HG03280 (cell line): ENCODE results near the gene CNGB1.
"Not testable (repeated sequence)": the region's sequence is repeated elsewhere in the genome, so short reads cannot be mapped to it uniquely, and the experiment has no call there.

Experiments
- ATAC-seq: cut with Tn5 transposase; IDR thresholded peaks from one replicate; pipeline ENCODE4 v1.9.1; 2021; ENCODE audit warnings: mild to moderate bottlenecking, moderate library complexity; ENCODE audit not compliant: unreplicated experiment

Gene CNGB1

GRCh38 chr16:57956270-57956808 lies 14.6 kb downstream of the CNGB1 start:
- ATAC-seq = no peak

DNA sequence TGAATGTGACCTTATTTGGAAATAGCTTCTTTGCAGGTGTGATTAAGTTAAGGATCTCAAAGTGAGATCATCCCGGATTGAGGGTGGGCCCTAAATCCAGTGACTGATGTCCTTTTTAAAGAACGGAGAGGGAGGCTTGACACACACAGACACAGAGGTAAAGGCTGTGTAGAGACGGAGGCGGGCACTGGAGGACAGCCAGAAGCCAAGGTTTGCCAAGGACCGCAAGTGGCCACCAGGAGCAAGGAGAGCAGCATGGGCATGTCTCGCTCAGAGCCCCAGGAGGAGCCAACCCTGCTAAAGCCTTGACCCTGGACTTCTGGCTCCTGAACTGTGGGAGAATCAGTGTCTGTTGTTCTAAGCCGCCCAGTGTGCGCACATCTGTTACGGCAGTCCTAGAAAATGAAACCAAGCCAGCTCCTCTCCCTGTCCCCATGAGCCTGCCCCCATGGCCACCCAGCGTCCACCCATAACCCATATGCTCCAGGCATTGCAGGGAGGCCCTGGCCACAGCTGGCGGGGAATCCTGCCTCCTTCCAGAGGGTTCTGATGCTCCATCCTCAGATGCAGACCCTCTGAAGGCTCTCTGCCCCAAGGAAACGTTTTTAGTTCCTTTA lies 15.2 kb downstream of the CNGB1 start:
- no peak for ATAC-seq

- no peak for ATAC-seq
Observed at GRCh38 chr16:57953857-57954256, 17.1 kb downstream of the CNGB1 start.

DNA sequence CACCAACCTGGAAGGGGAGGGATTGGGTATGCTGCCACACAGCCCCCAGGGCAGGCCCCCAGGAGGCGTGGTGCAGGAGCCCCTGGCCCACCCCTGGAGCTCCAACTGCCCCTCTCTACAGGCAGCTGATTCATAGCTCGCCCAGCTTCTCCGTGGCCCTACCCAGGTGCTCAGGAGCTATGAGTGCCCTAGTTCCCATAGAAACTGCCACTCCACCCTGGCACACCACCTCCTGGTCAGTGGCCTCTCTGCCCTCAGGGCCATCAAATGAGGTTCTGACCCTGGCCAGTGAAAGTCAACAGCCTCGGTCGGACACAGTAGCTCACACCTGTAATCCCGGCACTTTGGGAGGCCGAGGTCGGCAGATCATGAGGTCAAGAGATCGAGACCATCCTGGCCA lies 18.0 kb downstream of the CNGB1 start:
- no peak for ATAC-seq

DNA sequence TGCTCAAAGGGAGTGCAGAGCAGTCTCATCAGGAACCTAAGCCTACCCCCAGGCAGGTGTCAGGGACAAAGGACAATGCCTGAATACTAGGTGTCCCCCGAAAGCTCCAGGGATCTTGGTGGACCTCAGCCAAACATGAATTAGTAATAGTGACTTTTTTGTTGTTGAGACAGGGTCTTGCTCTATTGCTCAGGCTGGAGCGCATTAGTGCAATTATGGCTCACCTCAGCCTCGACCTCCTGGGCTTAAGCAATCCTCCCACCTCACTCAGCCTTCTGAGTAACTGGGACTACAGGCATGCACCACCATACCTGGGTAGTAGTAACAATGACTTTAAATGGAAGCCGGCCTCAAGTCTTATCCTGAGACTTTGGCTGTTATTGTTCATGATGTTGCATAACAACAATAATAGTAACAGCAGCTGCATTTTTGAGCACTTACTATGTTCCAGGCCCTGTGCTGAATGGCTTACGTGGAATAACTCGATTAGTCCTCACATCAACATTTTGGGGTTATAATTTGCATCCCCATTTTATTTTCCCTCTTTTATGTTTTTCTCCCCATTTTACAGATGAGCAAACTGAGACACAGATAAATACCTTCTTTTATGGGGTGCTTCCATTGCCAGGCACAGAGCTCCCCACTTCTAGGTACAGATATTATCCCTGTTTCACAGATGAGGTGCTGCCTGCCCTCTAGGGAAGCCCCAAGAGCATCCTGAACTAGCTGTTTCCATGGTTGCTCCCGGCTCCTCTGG lies 19.5 kb downstream of the CNGB1 start:
- ATAC-seq = no peak

DNA sequence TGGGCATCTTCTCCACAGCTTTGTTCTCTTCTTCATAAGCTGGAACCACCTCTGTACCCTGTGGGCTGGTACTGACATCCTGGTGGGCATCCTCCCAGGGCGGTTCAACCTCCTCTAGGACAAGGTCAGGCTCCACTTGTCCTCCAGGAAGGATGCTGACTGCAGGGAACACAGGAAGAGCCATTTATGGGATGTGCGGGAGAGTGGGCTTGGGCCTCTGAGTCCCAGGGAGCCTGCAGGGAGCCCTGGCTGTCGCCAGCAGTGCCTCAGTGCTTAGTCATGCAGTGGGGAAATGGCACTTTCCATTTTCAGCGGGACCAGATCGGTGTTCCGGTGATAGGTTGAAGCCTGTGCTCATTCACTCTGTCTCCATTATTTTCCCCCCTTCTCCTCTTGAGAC lies 20.5 kb downstream of the CNGB1 start:
- ATAC-seq = no peak

DNA sequence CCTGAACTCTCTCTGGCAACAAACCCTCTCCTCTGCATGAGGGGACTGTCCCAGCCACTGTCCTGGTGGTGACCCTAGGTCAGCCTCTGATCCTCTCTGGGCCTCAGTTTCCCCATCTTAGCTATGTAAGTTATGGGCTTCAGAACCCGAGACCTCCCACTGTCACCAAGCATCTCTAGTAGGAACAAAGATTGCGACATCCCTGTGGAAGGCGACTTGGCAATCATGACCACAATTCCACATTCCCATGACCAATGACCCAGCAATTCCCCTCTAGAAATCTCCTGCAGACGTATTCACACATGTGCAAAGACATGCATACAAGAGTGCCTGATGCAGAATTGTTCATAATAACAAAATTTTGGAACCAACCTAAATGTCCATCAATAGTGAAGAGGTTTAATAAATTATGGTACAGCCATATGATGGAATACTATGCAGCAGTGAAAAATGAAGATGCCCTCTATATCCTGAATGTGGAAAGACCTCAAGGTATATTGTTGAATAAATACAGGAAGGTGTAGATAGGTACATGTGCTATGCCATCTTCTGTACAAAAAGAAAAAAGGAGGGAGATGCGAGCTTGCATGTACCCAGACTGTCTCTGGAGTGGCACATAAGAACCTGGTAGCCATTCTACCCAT lies 21.2 kb downstream of the CNGB1 start:
- no peak for ATAC-seq

- no peak for ATAC-seq
Observed at GRCh38 chr16:57949013-57949412, 21.9 kb downstream of the CNGB1 start.

GRCh38 chr16:57948027-57948426 lies 22.9 kb downstream of the CNGB1 start:
- no peak for ATAC-seq

- no peak for ATAC-seq
Observed at GRCh38 chr16:57947261-57947660, 23.7 kb downstream of the CNGB1 start.

- no peak for ATAC-seq
Observed at GRCh38 chr16:57946181-57946801, 24.6 kb downstream of the CNGB1 start.

DNA sequence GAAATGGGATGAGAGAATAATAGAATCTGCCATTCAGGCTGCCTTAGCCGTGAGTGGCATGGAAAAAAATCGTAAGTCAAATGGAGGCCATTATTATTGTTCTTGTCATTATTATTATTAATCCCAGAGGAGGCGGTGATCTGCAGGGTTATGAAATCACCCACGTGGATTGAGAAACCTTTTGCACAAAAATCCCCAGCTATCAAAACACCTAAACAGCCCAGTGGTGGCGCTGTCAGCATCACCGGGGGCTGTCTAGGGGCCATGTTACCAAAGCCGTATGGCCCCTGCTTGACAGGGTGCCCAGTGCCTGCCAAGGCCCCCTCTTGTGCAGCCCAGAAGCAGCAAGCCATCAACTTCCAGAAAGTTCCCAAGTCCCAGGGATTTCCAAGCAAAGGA lies 25.2 kb downstream of the CNGB1 start:
- no peak for ATAC-seq

DNA sequence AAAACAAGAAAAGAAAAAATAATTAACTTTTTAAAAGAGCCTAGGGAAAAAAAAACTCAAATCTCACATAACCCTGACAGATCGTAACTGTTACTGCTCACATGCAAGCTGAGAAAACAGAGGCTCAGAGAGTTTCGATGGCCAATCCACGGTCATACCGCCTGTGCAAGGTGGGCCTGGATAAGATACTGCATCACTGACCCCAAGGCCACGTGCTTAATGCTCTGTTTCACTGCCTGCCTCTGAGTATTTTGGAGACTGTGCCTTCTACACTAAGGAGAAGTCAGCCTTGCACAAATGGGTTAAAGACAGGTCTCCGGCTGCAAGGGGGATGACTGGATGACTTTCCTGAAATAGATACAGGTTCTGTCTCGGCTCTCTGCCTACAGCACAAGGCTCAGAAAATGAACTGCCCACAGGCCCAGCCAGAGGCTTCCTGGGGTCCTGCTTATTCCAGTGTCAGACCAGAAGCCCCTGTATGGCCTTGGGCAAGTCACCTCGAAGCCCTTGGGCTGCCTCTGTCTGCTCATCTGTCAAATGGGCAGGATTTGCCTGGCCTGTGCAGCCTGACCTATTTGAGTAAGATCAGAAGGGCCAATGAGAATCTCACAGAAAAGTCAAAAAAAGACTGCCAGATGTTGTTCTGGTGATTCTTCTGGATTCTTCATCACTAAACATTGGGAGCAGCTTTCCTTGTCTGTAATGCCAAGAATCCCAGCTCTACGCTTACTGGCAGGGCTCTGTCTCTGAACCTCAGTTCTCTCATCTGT lies 25.8 kb downstream of the CNGB1 start:
- no peak for ATAC-seq

DNA sequence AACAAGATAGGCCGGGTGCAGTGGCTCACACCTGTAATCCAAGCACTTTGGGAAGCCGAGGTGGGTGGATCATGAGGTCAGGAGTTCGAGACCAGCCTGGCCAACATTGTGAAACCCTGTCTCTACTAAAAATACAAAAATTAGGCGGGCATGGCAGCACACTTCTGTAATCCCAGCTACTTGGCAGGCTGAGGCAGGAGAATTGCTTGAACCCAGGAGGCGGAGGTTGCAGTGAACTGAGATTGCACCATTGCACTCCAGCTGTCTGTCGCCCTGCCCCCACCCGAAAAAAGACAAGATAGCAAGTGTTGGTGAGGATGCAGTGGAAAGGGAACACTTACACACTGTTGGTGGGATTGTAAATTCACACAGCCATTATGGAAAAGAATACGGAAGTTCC lies 27.5 kb downstream of the CNGB1 start:
- not testable (repeated sequence) for ATAC-seq

DNA sequence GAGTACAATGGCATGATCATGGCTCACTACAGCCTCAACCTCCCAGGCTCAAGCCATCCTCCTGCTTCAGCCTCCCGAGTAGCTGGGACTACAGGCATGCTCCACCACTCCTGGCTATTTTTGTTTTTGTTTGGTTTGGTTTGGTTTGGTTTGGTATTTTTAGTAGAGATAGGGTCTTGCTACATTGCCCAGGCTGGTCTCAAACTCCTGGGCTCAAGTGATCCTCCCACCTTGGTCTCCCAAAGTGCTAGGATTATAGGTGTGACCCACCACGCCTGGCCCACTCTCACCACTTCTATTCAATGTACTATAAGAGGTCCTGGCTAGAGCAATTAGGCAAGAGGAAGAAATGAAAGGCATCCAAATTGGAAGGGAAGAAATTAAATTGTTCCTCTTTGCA lies 29.0 kb downstream of the CNGB1 start:
- not testable (repeated sequence) for ATAC-seq

- ATAC-seq = no peak
Observed at GRCh38 chr16:57941016-57941664, 29.8 kb downstream of the CNGB1 start.

DNA sequence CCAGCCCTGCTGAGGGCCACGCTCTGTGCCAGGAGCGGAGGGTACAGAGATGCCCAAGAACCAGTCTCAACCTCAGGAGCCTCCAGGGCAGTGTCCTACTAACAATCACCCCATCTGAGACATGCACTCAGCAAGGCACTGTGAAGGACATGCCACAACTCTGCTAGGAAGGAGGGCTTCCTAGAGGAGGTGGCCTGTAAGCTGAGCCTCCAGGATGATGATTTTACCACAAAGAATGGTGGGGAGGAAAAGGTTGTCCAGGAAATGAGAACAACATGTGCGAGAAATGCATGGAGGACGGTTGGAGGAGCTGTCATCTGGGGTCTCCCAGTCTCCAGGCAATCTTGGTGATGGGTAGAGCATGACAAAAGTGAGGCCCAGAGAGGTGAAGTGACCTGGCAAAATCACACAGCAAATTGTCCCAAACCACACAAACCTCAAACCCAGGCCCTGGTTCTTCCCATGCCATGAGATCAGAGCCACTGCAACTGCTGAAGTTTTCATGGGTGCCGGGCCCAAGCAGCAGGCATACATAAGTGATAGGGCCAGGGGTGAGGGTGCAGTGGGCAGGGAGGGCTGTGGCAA lies 30.5 kb downstream of the CNGB1 start:
- ATAC-seq = no peak

DNA sequence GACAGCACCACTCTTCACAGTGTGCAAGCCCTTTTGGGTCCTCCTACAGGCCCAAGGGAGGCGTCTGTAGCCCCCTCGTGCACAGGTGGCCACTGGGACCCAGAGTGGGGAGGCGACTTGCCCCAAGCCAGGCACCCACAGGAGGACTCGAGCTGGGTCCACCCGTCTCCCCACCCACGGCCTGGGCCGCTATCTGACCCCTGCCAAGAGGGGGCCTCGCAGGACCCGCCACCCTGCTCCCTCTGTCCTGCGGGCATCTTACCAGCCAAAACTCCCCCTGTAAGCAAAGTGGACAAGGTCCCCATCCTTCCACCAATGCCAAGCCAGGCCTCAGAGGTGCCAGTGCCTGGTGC lies 31.1 kb downstream of the CNGB1 start:
- no peak for ATAC-seq

GRCh38 chr16:57938936-57939871 lies 31.7 kb downstream of the CNGB1 start:
- no peak for ATAC-seq
